ENCODE measurements around the gene PXDC1.
"Not testable (repeated sequence)": the region's sequence is repeated elsewhere in the genome, so short reads cannot be mapped to it uniquely, and the experiment has no call there.

PXDC1 gene

GRCh38 chr6:3707751-3708412 lies 43.6 kb downstream of the PXDC1 start:
- no peak for DNase-seq

GRCh38 chr6:3707024-3707423 lies 44.5 kb downstream of the PXDC1 start:
- no peak for DNase-seq

- no peak for DNase-seq
Observed at GRCh38 chr6:3706547-3706946, 45.0 kb downstream of the PXDC1 start.

DNA sequence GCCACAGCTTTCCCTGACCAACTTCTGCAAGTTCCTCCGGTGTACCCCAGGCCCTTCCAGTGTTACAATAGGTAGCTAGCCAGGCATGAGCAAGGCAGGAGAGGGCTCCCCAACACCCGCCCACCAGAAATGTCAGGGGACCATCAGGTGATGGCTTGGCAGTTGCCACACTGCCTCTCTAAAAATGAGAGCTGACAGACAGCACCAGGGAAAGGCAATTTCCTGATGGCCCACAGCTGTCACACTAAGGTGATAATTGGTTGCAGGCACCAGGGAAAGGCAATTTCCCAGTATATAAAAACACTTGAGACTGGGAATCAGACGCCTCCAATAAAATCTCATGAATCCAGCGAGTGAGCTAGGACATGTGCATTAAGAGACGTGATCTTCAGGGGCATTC lies 49.9 kb downstream of the PXDC1 start:
- no peak for DNase-seq

GRCh38 chr6:3699231-3699630 lies 52.3 kb downstream of the PXDC1 start:
- no peak for DNase-seq

GRCh38 chr6:3698021-3698420 lies 53.5 kb downstream of the PXDC1 start:
- DNase-seq = no peak

DNA sequence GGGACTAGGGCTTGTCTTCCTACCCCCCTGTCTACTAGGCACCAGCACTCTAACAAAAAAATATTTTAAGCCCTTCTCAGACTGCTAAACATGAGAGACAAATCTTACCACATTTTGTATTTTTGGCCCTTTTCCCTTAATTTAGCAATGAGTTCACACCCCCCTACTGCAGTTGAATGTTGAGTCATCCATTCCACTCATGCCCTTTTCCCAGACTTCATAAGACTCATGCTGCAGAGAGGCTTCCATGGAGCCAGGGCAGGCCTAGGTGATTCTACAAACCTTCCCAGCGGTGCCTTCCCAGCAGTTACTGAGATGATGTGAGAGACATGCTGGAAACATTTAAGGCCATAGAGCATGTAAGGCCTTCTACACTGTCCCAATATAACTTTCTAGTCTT lies 53.9 kb downstream of the PXDC1 start:
- DNase-seq = no peak

DNA sequence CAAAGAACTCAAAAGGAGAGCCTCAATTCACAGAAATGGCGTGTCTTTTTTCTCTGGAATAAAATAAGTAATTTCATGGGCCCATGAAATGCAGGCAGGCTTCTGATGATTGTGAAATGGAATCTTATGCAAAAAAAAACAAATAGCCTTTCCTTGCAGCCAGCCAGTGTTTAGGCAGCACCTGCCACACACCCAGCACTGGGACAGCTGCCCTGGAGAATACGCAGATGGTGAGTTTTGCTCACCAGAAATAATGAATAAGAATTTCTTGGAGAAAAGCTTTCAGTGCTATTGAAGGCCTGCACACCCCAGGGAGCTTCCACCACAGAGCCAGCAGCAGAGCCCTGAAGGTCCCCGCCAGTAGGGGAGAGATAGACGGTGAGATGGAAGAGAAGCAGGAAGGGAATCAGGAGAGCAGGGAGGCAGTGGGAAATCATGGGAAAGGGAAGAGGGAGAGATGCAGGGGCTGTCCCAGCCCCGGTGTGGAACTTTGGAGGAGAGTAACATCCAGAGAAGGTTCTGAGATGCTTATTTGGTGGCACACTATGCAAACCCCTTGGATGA lies 54.9 kb downstream of the PXDC1 start:
- no peak for DNase-seq

- no peak for DNase-seq
Observed at GRCh38 chr6:3695065-3695817, 56.3 kb downstream of the PXDC1 start.

GRCh38 chr6:3693831-3694230 lies 57.7 kb downstream of the PXDC1 start:
- no peak for DNase-seq

- no peak for DNase-seq
Observed at GRCh38 chr6:3690506-3690905, 61.0 kb downstream of the PXDC1 start.

DNA sequence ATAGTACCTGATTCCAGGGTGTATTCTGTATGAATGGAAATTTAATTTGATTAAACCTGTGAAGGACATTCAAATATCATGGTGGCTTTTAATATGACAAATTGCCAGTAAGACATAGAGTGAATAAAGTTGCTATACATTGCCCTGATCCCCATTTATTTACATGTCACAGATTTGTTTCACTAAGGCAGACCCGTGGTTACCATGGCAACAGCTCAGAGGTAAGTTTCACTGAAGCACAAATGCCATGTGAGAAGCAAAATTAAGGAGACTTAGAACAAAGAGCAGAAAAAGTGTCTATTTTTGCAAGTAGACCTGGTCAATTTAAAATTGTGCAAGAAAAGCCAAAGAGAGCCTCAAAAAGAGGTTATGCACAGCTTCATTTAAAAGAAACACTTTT lies 63.7 kb downstream of the PXDC1 start:
- DNase-seq = no peak

- DNase-seq = no peak
Observed at GRCh38 chr6:3683331-3683730, 68.2 kb downstream of the PXDC1 start.

DNA sequence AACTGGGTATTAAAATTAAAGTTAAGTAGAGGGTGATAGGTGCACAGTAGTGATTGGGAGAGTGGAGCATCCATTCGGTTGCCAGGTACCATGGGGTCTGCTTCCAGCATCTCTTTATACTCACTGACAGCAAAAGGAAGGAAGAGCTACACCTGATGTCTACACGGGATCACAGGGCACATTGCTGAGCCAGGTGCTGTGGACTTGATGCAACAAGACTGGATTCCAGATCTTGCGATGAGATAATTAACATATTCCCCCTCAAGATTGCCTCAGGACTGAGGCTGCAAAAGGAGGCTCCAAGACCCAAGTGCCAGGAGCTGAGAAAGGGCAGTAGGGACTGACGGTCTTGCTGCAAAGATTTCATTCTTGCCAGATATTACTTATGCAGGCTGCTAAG lies 72.6 kb downstream of the PXDC1 start:
- no peak for DNase-seq

GRCh38 chr6:3677751-3678150 lies 73.8 kb downstream of the PXDC1 start:
- DNase-seq = not testable (repeated sequence)

GRCh38 chr6:3677351-3677750 lies 74.2 kb downstream of the PXDC1 start:
- DNase-seq = not testable (repeated sequence)

All from right forelimb (tissue), 1 donor.